ENCODE data around the gene PLPPR1.

DNA sequence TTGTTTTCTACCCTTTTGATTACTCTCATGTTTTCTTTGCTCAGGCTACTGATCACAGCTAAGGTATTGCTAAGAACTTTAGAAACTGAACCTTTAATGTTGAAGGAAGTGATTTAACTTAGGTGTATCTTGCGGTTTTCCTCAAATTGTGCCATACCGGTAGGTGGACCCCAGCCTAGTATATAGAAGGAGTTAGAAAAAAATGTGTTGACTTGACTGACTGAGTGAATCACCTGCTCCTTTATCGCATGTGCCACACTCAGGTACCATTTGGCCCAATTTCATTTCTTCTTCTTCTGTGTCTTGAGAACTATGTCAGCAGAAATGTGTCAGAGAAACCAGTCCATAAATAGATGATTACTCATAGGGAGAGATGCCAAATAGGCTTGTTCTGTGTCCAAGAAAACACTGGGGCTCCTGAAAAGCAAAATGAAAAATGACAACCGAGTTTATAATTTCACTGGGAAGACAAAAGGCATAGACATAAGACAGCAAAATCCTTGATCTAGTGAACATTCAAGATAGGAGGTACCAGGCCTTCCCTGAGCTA, 19.4 kb downstream of the PLPPR1 start:
- TF ChIP-seq CTCF (conservative IDR thresholded peaks at IDR 0.05; ENCODE audit: low read depth, low read length) = no peak
- TF ChIP-seq EZH2 (IDR thresholded peaks at IDR 0.05; ENCODE audit: borderline replicate concordance, low read depth, low read length, poor library complexity, severe bottlenecking) = no peak
